Stomach (tissue), 9 donors: ENCODE measurements around the gene PPP1R16B. TPM values are rescaled to one million over a fixed set of nuclear protein-coding genes. Genes with fewer than 3 reads are reported as not detected.

Experiments used
- DNase-seq, 2 donors: peaks; one replicate each; pipeline versions ENCODE4 v3.0.0 to v3.0.0-alpha.2; 2013 to 2019
- H3K27ac ChIP-seq, 5 donors: fragments of 200-600 bp in 4 of 5; sonication (generic) in 4 of 5; one replicate each; pipeline ENCODE4 v1.5.1; 2013 to 2019; ENCODE audit warnings: mild to moderate bottlenecking in 1 of 5, moderate library complexity in 1 of 5
- H3K27me3 ChIP-seq, 3 donors: fragments of 200-600 bp; sonication (generic); one replicate each; pipeline ENCODE4 v1.5.1; 2017 to 2019; ENCODE audit warnings: mixed run types in 1 of 3
- H3K36me3 ChIP-seq, 4 donors: fragments of 200-600 bp; sonication (generic); 1 replicate in 3 of 4; 2 replicates in 1 of 4; pipeline ENCODE4 v1.5.1; 2016 to 2019
- H3K4me1 ChIP-seq, 4 donors: fragments of 200-600 bp; sonication (generic); one replicate each; pipeline ENCODE4 v1.5.1; 2016 to 2019
- H3K4me3 ChIP-seq, 4 donors: fragments of 200-600 bp; sonication (generic) in 3 of 4; one replicate each; pipeline ENCODE4 v1.5.1; 2016 to 2019; ENCODE audit warnings: mild to moderate bottlenecking in 1 of 4
- H3K9me3 ChIP-seq, 4 donors: fragments of 200-600 bp; sonication (generic); one replicate each; pipeline ENCODE4 v1.5.1; 2016 to 2019
- EP300 ChIP-seq: sonication (generic); formaldehyde crosslinking; IDR thresholded peaks from one replicate; pipeline ENCODE4 v1.6.1; 2017; ENCODE audit warnings: antibody characterized with exemption
- POLR2A ChIP-seq, 4 donors: fragments of 450-650 bp; IDR thresholded peaks; one replicate each; pipeline ENCODE4 v1.6.1; 2016; ENCODE audit warnings: antibody characterized with exemption in 4 of 4, control low read depth in 2 of 4, mild to moderate bottlenecking in 1 of 4, moderate library complexity in 1 of 4
- POLR2AphosphoS5 ChIP-seq, 3 donors: sonication (generic); formaldehyde crosslinking; IDR thresholded peaks; one replicate each; pipeline ENCODE4 v1.6.1; 2016; ENCODE audit warnings: antibody characterized with exemption in 3 of 3
- WGBS, 5 donors: extraction: QIAGEN DNeasy Blood & Tissue Kit in 3 of 5; methylation state at CpG; one replicate each; pipeline versions ENCODE4 v1.1.5 to v1.1.7; 2013 to 2018; 5-methylcytosine and 5-hydroxymethylcytosine counted together
- intact Hi-C: fragments of 100-400 bp; cut with DNase I; formaldehyde crosslinking; loops from one replicate; pipeline ENCODE4 v1.15.1; 2023; ENCODE audit warnings: low total_unique reads
- polyA plus RNA-seq, 3 donors: library from polyadenylated mRNA; stranded (reverse); fragments of 200-250 nt; gene quantifications; one replicate each; pipeline ENCODE4 v1.2.3, GENCODE V29; 2013
- total RNA-seq, 5 donors: library from RNA; depleted of rRNA; stranded (reverse); fragments of >200 nt; gene quantifications; one replicate each; pipeline versions ENCODE4 v1.1.0 to v1.2.3, GENCODE V29; 2014 to 2016
- TF ChIP-seq, protein P1 (sequence below), 7 experiments: fragments of 450-650 bp in 4 of 7; fragments of 200-600 bp in 3 of 7; sonication (generic) in 3 of 7; IDR thresholded peaks; one replicate each; pipeline ENCODE4 v1.5.1; 2016 to 2019; ENCODE audit warnings: antibody characterized with exemption in 7 of 7, control low read depth in 2 of 7, mild to moderate bottlenecking in 1 of 7
- donor health status: healthy with polysubstance abuse.
- donor health status: Bipolar disorder and iron deficiency.
- donor health status: healthy.

Gene PPP1R16B
- total and polyA plus RNA-seq, 8 donors = 1.2 to 18.7 (median 6.2) TPM

DNA sequence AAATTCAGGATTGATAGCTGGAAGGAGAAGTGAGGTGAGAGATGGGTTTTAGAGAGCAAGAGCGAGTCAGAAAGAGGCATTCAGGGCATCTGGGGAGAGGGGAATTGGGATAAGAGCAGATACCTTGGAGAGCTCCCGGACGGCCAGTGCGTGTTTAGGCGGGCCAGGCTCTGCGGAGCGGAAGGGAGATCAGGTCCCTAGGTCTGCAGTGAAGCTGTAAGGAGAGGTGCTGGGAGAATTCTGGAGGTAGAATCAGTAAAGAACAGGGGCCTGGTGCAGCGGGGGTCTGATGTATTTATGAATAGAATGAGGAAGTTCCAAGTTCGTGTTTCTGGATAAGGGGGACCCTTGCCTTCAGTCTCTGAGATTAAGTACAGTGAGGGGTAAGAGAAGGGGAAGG, 73.4 kb downstream of the PPP1R16B start:
- DNase-seq = peak in 1 of 2 donors; percentile 72
- H3K27ac ChIP-seq = no peak overlapping the region
- H3K27me3 ChIP-seq = peaks cover 0 to 64% (median 4%) of the 10 kb centered on the region in 3 donors
- 22 to 32% (median 25%) methylated on average over 9 of the region's 9 CpGs for WGBS, 5 donors
- TF ChIP-seq POLR2AphosphoS5 (IDR thresholded peaks at IDR 0.05) = no peak
- TF ChIP-seq EP300 = no peak
- TF ChIP-seq POLR2A (IDR thresholded peaks at IDR 0.05) = no peak
- TF ChIP-seq, protein P1, sequence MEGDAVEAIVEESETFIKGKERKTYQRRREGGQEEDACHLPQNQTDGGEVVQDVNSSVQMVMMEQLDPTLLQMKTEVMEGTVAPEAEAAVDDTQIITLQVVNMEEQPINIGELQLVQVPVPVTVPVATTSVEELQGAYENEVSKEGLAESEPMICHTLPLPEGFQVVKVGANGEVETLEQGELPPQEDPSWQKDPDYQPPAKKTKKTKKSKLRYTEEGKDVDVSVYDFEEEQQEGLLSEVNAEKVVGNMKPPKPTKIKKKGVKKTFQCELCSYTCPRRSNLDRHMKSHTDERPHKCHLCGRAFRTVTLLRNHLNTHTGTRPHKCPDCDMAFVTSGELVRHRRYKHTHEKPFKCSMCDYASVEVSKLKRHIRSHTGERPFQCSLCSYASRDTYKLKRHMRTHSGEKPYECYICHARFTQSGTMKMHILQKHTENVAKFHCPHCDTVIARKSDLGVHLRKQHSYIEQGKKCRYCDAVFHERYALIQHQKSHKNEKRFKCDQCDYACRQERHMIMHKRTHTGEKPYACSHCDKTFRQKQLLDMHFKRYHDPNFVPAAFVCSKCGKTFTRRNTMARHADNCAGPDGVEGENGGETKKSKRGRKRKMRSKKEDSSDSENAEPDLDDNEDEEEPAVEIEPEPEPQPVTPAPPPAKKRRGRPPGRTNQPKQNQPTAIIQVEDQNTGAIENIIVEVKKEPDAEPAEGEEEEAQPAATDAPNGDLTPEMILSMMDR (IDR thresholded peaks at IDR 0.05) = no peak
- H3K36me3 ChIP-seq = no peaks in the 10 kb centered on the region
- H3K9me3 ChIP-seq = no peaks in the 10 kb centered on the region
- H3K4me1 ChIP-seq = peaks cover 0 to 23% (median 17%) of the 10 kb centered on the region in 4 donors
- intact Hi-C loops = no loop called here
- H3K4me3 ChIP-seq = no peak overlapping the region

DNA sequence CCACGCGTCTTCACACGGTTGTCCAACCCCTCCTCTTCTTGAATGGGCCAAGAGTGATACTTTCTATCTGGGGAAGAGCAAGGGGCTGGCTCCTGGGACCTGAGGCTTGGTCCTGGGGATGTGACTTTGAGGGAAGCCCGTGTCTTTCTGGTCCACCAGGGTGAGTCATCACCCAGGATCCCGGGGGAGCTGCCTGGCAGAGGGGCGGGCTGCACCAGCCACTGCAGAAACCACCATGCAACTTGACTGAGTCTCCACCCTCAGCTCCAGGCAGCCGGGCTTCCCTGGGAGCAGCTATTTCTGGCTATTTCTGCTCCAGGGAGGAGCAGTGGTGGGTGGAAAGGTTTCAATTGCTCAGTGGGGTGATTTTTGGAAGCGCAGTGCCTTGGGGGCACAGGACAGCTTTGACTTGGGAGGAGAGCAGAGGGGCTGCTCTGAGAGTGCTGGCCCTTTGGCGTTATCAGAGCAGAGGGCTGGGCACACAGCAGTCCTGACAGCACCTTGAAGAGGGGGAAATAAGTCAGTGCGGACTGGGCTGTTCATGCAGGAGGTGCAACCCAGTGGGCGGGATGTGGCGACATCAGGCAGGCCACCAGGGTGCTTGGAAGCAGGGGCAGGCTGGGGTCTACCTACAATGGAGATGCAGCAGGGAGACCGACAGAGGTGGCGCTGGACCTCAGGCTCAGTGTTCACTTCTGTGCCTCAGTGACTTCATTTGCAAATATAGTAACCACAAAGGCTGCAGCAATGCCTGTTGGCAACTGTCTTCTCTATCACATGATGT, 75.6 kb downstream of the PPP1R16B start:
- intact Hi-C loops = no loop called here
- WGBS, 5 donors = 64 to 71% (median 66%) methylated on average over 13 to 14 of the region's 14 CpGs
- H3K27ac ChIP-seq = no peak overlapping the region
- no peaks in the 10 kb centered on the region for H3K9me3 ChIP-seq
- TF ChIP-seq, protein P1 (IDR thresholded peaks at IDR 0.05) = no peak
- TF ChIP-seq POLR2A (IDR thresholded peaks at IDR 0.05) (no peak), POLR2AphosphoS5 (IDR thresholded peaks at IDR 0.05) (no peak), EP300 (no peak)
- peaks cover 0 to 10% (median 3%) of the 10 kb centered on the region in 4 donors for H3K4me1 ChIP-seq
- DNase-seq = no peak
- peaks cover 0 to 62% (median 4%) of the 10 kb centered on the region in 3 donors for H3K27me3 ChIP-seq
- no peak overlapping the region for H3K4me3 ChIP-seq
- no peaks in the 10 kb centered on the region for H3K36me3 ChIP-seq

DNA sequence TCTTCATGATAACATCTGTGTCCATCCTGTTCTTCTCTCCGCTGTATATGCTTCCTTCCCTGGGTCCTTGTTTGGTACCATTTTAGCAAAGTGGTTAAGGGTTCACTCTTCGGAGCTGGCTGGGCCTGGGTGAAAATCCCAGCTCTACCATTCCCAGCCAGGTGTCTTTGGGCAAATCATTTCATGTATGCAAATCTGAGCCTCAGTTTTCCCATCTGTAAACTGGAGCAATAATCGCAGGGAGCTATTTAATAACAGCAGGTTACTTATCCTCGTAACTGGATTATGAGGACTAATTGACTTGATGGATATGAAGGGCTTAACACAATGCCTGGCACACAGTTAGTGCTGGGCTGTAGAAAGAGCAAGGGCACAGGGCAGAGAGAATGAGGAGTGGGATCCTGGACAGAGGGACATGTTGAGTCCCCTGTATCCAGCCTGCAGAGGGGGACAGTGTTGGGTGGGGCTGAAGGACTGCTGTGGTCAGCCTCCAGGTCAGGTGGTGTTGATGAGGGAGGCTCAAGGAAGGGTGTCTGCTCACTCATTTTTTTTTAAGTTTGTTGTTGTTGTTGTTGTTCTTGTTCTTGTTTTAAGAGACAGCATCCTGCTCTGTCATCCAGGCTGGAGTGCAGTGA, 76.4 kb downstream of the PPP1R16B start:
- Histone ChIP-seq H3K4me1 (peaks cover 0 to 10% (median 0%) of the 10 kb centered on the region in 4 donors), H3K36me3 (no peaks in the 10 kb centered on the region), H3K27me3 (peaks cover 0 to 62% (median 4%) of the 10 kb centered on the region in 3 donors), H3K27ac (no peak overlapping the region), H3K4me3 (no peak overlapping the region), H3K9me3 (no peaks in the 10 kb centered on the region)
- no peak for TF ChIP-seq EP300
- TF ChIP-seq, protein P1 (IDR thresholded peaks at IDR 0.05) = no peak
- TF ChIP-seq POLR2A (IDR thresholded peaks at IDR 0.05) = no peak
- no peak for TF ChIP-seq POLR2AphosphoS5 (IDR thresholded peaks at IDR 0.05)
- 86 to 100% (median 93%) methylated on average over 4 of the region's 4 CpGs for WGBS, 5 donors
- intact Hi-C loops = no loop called here
- no peak for DNase-seq

DNA sequence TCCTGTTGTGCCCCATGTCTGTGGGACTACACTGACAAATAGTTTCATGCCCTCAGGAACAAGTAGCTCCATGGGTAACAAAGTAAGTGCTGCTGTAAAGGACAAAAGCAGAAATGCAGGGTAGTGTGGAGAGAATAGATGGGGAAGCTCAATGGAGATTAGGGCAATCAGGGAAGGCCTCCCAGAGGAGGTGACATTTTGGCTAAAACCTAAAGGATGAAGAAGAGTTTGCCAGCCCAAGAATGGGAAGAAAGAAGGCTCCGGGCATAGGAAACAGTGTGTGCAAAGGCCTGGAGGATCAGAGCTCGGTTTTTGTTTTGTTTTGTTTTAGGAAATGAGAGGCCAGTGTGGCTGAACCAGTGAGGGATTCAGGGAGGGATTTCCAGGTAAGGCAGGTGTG, 77.1 kb downstream of the PPP1R16B start:
- 67 to 91% (median 72%) methylated on average over 2 of the region's 2 CpGs for WGBS, 5 donors
- TF ChIP-seq, protein P1 (IDR thresholded peaks at IDR 0.05) = no peak
- no peak for TF ChIP-seq POLR2AphosphoS5 (IDR thresholded peaks at IDR 0.05)
- no peak for TF ChIP-seq POLR2A (IDR thresholded peaks at IDR 0.05)
- TF ChIP-seq EP300 = no peak
- H3K4me3 ChIP-seq = no peak overlapping the region
- no peak for DNase-seq
- no peaks in the 10 kb centered on the region for H3K9me3 ChIP-seq
- no peaks in the 10 kb centered on the region for H3K36me3 ChIP-seq
- intact Hi-C loops = no loop called here
- no peak overlapping the region for H3K27ac ChIP-seq
- peaks cover 0 to 6% (median 0%) of the 10 kb centered on the region in 4 donors for H3K4me1 ChIP-seq
- peaks cover 0 to 55% (median 4%) of the 10 kb centered on the region in 3 donors for H3K27me3 ChIP-seq
